ENCODE results near the gene SUFU.

SUFU gene

DNA sequence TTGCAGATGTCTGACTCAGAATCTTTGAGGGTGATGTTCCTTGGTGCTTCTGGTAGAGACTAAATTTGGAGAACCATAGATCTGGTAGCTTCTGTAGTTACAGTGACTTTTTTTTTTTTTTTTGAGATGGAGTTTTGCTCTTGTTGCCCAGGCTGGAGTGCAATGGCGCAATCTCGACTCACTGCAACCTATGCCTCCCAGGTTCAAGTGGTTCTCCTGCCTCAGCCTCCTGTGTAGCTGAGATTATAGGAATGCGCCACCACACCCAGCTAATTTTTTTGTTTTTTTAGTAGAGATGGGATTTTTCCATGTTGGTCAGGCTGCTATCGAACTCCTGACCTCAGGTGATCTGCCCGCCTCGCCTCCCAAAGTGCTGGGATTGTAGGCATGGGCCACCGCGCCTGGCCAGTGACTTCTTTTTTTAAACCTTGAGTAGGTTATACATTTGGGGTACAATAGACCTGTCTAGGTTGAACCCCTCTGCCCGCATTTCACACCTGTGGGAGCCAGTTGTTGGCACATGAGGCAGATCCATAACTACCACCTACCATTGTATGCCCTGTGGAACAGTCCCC is 47.0 kb downstream of the SUFU start:
- no peak for DNase-seq (ENCODE audit: low read depth)

DNA sequence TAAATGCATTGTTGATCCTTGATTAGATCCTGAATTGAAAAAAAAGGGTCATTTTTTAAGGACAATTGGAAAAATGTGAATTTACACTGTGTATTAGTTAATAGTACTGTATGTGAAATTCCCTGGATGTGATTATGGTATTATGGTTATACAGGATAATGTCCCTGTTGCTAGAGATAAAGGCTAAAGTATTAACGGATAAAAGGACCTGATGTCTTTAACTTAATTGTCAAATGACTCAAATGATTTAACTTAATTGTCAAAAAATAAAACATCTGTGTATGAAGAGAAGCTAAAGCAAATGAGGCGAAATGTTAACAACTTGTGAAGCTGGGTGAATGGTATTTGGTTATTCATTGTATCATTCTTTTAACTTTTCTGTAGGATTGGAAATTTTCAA is 48.8 kb downstream of the SUFU start:
- DNase-seq (ENCODE audit: low read depth), result no peak

DNA sequence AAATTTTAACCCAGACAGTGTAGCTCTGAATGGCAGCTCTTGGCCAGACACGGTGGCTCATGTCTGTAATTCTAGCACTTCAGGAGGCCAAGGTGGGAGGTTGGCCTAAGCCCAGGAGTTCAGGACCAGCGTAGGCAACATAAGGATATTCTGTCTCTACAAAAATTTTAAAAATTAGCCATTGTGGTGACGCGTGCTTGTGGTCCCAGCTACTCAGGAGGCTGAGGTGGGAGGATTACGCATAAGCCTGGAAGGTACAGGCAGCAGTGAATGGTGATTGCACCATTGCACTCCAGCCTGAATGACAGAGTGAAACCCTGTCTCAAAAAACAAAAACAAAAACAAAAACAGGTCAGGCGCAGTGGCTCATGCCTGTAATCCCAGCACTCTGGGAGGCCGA is 50.0 kb downstream of the SUFU start:
- DNase-seq (ENCODE audit: low read depth), result no peak

DNA sequence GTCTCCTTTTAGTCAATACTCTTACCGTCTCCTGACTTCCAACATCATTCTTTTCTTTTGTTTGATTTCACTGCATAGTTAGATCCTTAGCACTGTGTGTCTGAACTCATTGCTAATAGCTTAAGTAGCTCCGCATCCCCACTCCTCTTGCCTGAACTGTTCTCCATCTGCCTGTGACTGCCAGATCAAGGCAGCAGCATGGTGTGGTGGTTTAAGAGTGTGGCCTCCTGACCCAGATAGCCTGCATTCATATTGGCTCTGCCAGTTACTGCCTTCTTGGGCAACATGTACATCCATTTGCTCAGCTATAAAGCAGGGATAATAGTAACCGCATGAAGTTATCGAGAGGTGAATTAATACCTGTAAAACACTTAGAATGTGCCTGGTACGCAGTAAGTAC is 50.8 kb downstream of the SUFU start:
- no peak for DNase-seq (ENCODE audit: low read depth)

DNA sequence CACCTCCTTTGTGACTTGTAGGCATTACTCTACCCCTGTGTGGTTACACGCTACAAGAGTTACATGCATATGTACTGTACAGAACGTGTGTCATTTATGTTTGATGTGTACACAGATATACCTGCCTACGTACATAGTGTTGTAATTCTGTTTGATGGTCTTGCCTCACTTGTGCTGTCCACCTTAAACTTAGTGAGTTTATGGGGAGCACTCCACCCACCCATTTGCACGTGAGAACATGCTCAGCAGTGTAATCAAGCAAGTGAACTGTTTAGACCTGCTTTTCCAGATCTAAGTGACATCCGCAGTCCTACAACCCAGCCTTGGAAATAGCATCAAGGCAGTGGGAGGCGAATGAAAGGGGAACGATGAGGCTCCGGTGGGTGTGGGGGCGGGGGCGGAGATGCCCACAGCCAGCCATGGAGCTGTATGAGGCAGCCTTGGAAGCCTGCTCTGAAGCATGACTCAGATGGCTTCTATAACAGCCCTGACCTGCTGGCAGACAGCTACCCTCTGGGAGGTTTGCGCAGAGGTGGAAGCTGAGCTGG is 52.1 kb downstream of the SUFU start:
- DNase-seq (ENCODE audit: low read depth), result no peak

DNA sequence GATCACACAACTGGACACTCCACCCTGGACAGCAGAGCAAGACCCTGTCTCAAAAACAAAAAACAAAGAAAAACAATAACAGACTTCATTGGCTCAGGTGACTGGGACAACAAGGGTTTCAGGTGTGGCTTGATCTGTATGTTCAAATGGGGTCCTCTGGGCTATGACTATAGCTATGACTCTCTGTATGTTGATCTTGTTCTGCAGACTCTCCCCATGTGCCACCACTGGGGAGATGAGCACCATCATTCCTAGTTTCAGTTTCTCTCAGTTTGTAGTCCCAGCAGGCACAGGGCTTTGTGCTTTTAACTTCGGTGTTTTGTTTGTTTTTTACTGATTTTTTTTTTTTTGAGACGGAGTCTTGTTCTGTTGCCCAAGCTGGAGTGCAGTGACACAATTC is 53.8 kb downstream of the SUFU start:
- DNase-seq (ENCODE audit: low read depth), result no peak

DNA sequence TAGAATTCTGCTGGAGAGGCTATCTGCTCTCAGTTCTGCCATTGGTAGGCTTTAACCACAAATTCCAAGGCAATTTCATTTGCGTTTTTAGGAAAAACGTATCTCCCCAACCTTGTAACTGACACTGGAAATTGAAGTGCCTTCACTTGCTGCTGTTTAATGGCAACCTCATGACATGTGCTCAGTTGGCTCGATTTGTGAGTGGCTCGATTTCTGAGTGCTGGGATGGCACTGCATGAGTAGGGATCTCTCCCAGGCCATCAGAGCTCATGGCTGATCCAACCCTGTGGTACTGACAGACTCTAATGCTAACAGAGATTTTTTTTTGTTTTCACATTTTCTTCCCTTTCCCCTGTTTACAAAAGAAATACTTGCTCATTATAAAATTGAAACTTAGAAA is 56.0 kb downstream of the SUFU start:
- DNase-seq (ENCODE audit: low read depth), result no peak

DNA sequence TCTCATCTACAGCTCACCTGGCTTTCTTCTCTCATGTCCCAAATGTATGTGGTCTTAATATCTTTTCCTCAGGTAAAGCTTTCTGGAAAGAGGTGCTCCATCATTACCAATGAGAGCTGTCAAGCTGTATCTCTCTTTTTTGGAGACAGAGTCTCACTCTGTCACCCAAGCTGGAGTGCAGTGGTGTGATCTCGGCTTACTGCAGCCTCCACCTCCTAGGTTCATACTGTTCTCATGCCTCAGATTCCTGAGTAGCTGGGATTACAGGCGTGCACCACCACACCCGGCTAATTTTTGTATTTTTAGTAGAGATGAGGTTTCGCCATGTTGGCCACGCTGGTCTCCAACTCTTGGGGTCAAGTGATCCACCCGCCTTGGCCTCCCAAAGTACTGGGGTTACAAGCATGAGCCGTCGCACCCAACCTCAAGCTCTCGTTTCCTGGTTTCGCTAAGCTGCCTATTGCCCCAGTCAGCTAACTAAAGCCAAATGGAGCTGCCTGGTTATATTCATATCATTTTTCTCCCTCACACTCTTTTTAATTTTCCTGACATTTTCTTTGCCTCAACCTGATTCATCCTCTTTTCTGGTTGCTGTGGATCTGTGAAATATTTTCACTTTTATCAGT is 60.5 kb downstream of the SUFU start:
- DNase-seq (ENCODE audit: low read depth), result no peak

DNA sequence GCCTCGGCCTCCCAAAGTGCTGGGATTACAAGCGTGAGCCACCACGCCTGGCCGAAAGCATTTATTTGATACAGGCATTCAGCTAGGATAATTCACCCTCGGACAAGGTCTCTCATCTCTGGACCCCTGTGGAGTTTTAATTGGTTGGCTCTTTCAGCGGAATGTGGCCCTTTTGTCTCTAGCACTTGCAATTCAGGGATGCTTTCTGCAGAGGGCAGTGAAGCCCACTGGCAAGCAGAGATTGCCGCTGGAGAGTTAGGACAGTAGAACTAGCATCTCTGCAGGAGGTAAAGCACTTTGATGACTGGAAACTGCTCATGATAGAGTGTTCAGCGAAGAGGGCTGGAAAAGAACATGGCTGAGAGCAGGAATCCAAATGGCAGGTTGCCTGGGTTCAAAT is 62.0 kb downstream of the SUFU start:
- no peak for DNase-seq (ENCODE audit: low read depth)

DNA sequence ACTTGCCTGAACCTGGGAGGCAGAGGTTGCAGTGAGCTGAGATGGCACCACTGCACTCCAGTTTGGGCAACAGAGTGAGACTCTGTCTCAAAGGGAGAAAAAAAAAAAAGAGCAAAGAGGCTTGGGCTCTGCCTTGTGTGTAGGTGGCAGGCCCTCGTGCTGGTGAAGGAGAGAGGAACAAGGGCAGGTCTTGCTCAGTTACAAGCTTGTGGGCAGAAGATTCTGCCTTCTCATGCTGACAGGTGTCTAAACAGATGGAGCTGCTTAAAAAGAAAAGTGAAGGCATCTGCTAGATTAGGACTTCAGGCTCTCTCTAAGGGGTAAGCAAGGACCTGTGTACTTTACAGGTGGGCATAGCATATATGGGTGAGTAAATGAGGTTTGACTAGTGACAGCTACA is 75.0 kb downstream of the SUFU start:
- DNase-seq (ENCODE audit: low read depth), result no peak

DNA sequence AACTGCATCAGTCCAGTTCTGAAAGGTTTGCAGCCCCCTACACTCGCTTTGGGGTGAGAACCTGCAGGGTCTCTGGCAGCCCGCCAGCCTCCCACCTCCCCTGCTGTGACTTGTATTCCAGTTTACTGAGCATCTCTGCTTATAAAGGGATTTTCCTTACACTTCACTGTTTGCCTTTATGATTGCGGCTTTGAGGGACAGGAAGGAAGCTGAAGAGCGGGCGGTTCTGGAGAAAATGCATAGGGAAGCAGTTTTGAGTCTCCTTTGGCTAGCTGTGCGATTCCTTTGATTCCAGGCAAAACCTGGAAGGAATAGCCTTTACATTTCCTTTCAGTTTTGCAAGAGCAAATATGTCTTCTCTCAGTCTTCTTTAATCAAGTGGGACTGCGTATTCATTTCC is 75.6 kb downstream of the SUFU start:
- DNase-seq (ENCODE audit: low read depth), result no peak

DNA sequence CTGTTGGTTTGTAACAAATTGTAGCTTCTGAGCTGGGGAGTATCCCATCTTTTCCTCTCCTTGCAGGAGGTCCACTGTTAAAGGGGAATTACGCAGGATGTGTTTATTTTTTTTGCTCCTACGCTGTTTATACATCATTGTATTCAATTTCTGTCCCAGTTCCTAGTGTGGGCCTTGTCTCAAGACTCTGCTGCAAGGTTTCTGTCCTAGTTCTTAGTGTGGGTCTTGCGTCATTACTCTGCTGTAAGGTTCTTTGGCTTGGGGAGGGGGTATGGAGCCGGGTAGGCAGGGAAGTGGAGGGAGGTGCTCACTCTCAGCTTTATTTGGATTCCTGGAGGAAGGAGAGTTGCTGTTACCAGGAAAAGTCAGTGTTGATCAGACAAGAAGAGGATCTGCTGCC is 76.5 kb downstream of the SUFU start:
- DNase-seq (ENCODE audit: low read depth), result no peak

DNA sequence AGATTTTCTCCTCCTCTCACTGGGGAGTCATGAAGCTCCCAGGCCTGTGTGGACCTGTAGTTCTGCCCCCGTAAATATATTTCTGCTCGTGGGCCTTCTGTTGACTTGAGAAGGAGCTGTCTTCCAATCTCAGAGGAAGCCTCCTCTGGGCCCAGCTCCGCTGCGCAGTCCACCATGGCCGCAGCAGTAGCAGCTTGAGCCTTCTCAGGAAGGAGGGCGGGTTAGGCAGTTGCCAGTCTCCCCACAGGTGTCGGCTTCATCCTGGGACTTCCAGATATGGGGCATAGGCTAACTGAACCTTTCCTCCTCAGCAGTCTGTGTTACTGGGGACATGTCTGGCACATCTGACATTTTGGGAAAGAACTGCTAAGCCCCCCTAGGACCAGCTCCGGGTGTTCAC is 77.6 kb downstream of the SUFU start:
- DNase-seq (ENCODE audit: low read depth), result no peak

DNA sequence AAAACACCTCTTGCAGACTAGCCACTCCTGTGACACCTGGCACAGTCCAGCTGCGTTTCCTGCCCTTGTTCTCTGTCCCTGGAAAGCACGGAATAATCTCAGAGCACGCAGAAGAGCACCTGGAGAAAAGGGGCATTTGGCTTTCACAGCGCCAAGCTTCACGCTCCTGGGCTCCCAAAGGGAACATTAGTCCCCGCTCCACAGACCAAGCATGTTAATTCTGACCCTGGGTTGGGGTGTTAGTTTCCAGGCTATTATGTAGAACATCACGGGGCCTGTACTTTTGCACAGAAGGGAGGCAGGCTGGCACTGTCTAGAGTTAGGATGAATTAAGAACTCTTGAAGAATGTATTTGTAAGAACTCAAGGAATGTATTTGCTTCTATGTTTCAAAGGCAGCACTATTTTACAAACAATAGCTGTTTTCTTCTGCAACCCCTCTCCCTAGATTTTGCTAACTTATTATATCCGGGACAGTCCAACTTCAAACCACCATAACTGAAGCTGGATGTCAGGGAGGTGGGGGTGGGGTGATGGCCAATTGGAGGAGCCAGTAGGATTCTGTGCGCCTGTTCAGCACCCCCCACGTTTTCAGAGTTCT is 78.3 kb downstream of the SUFU start:
- DNase-seq (ENCODE audit: low read depth), result no peak

DNA sequence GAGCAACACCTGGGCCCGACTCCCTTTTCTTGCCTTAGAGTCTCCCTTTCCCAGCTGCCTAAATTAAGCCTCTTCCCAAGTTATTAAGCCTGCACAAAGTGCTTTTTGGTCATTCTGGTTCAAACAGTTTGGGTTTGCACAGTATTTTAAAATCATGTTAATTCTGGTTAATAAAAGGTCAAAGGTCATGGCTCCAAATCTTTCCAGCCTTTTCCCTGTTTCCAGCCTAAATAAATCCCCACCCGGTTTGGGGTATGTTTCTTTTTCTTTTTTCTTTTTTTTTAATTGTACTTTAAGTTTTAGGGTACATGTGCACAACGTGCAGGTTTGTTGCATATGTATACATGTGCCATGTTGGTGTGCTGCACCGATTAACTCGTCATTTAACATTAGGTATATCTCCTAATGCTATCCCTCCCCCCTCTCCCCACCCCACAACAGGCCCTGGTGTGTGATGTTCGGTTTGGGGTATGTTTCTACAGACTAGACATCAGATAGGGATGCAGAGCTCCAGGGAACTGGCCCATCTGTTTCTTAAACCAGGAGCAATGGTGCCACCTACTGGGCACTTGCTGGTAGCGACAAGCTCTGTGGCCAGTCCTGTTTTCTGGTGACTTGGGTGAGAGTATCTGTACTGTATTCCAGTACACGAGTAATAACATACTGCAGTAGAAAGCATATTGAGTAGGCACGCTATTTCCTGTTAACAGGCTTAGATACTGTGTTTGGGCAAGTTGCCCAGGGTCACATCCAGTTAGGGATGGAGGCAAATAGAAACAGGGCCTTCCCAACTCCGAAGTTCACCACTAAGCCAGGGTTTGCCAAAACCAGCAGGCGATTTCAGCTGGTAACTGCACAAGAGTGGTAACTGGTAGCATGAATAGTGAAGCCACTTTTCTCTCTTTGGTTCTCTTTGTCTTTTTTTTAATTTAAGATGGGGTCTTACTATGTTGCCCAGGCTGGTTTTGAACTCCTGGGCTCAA is 80.0 kb downstream of the SUFU start:
- peak; percentile 29 for DNase-seq (ENCODE audit: low read depth)

DNA sequence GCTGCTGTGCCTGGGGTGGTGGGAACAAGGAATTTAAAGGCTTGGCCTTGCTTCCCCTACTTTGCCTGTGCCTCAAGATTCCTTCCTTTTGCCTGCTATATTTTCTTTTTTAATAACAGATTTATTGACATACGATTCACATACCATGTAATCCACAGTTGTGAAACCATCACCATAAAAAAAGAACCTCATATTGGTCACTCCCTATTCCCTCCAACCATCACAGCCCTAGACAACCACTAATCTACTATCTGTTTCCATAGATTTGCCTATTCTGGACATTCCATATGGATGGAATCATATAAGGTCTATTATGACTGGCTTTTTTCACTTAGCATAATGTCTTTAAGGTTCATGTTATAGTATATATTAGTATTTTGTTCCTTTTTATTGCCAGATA is 81.3 kb downstream of the SUFU start:
- no peak for DNase-seq (ENCODE audit: low read depth)

DNA sequence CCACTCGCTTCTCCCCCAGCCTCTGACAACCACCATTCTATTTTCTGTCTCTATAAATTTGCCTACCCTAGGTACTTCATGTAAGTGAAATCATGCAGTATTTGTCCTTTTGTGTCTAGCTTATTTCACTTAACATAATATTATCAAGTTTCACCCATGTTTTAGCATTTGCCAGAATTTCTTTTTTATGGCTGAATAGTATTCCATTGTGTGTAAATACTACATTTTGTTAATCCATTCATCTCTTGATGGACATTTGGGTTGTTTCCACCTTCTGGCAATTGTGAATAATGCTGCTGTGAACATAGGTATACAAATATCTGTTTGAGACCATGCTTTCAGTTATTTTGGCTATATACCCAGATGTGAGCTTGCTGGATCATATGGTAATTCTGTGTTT is 83.1 kb downstream of the SUFU start:
- DNase-seq (ENCODE audit: low read depth), result no peak

DNA sequence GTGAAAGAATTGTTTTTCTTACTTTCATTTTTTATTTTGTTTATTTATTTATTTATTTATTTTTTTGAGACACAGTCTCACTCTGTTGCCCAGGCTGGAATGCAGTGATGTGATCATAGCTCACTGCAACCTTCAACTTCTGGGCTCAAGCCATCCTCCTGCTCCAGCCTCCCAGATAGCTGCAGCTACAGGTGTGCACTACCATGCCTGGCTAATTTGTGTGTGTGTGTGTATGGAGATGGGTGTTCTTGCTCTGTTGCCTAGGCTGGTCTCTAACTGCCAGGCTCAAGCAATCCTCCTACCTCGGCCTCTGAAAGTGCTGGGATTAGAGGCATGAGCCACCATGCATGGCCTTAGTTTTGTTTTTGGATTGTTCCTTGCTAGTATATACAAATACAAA is 85.1 kb downstream of the SUFU start:
- no peak for DNase-seq (ENCODE audit: low read depth)

DNA sequence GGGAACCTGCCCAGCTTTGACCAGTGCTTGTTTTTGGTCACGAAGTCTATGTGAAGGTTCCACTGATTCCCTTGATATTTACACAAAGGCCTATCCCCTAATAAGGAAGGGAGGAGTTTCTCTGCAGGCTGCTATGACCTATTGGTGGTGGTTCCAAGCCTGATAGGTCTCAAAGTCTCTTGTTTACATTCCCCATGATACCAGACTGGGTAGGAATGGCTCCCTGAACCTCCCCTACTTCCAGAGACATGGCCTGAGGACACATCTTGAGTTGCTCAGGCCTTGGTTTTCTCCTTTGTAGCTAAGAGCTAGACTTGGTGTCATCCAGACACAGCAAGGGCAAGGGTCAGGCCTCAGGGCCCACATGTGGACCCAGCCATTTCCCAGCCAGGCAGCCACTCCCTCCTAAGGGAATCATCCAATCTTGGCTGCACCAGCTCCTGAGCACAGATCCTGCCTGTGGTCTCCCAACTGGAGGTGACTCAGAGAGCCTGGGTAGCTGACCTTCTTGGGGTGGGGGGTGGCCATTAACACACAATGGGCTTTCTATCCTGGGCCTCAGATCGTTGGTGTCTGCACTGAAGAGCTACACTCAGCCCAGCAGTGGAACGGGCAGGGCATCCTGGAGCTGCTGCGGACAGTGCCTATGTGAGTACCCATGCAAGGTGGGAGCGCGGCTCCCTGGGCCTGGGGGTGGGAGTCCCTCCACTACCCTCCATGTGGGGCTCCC is 89.5 kb downstream of the SUFU start:
- DNase-seq (ENCODE audit: low read depth), result no peak

DNA sequence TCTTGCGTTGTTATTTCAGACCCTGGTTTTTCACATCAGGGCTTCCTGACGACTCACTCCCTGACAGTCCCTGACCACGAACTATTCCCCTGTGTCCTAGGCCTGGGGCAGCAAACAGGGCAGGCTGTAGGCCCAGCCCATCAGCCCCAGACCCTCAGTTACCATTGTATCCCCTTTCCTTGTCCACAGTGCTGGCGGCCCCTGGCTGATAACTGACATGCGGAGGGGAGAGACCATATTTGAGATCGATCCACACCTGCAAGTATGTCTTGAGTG is 90.0 kb downstream of the SUFU start:
- DNase-seq (ENCODE audit: low read depth), result no peak

DNA sequence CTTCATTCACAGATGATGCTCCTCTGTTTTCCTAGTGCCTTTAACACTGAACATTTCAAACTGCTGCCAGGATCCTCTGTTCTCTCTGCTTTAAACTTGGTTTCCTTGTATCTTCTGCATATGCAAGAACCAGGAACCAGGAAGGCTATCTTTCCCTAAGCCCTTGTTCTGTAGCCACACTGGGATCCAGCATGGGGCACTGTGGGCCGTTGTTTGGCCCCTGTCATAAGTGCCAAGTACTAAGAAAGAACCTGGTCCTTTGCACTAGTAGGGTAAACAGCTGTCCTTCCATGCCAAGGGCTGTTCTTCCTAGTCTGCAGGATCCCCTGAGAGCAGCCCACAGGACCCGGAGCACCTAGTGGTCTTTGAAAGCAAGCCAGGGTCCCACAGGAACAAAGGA is 91.5 kb downstream of the SUFU start:
- DNase-seq (ENCODE audit: low read depth), result no peak

DNA sequence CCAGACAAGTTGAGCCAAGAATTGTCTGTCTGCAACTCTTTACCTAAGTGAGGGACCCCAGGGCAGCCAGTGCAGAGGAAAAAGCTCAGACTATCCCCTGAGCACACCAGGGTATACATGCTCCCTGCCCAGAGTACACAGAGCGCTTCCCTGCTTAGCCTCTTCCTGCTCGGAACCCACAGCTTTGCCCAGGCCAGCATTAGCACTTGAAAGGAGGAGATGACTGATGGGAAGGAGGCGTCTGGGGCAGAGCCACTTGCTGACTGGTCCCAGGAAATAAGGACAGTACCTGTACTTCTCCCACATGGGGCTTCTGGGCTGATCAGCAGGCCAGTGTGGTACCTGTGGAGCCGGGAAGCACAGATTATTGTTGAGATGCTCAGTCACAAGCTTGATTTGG is 92.1 kb downstream of the SUFU start:
- DNase-seq (ENCODE audit: low read depth), result no peak
